Measurements from ENCODE around the gene HHLA2.

GRCh38 chr3:108403686-108404345 lies 107.5 kb downstream of the HHLA2 start:
- TF ChIP-seq CTCF (IDR thresholded peaks at IDR 0.05) (no peak), EP300 (IDR thresholded peaks at IDR 0.05) (no peak)

All from gastroesophageal sphincter (tissue), 3 donors.